B cell (primary cell): ENCODE measurements around the gene HOXC6. TPM values are rescaled to one million over a fixed set of nuclear protein-coding genes. Genes with fewer than 3 reads are reported as not detected.

Source experiments
- ATAC-seq: fragments of 200-7000 bp; cut with Tn5 transposase; one replicate; pipeline ENCODE4 v1.10.0; 2021; ENCODE audit warnings: low read depth, mild to moderate bottlenecking, moderate number of reproducible peaks, moderate library complexity
- CTCF ChIA-PET: fragments of 350-600 bp; sonication (Branson Sonifier 250); formaldehyde crosslinking; loops from one replicate; lab custom pipeline; 2021; ENCODE audit warnings: antibody characterized with exemption, inconsistent platforms; lab: Charles Lee
- POLR2A ChIA-PET: fragments of 350-600 bp; sonication (Branson Sonifier 250); formaldehyde crosslinking; loops from one replicate; lab custom pipeline; 2021; ENCODE audit warnings: antibody characterized with exemption; lab: Charles Lee
- DNase-seq: peaks from one replicate; pipeline ENCODE4 v3.0.0; 2013
- H2AFZ ChIP-seq: 2 replicates; pipeline ENCODE4 v1.6.1; 2012; ENCODE audit warnings: mild to moderate bottlenecking, low read depth, low read length; ENCODE audit not compliant: insufficient read depth, poor library complexity, severe bottlenecking
- H3K27ac ChIP-seq, 2 donors: 1 replicate in 1 of 2; 2 replicates in 1 of 2; pipeline ENCODE4 v1.5.1; 2012 to 2013; ENCODE audit warnings: low read length in 2 of 2, mild to moderate bottlenecking in 2 of 2, moderate library complexity in 1 of 2
- H3K27me3 ChIP-seq, 4 experiments: fragments of 200-600 bp in 1 of 4; sonication (generic) in 1 of 4; replicated peaks in 1 of 4; 1 replicate in 2 of 4; 2 replicates in 2 of 4; pipeline versions ENCODE4 v1.6.1 to v1.7.0; 2013 to 2016; ENCODE audit warnings: low read length in 3 of 4, mild to moderate bottlenecking in 2 of 4, mixed read lengths in 1 of 4, moderate library complexity in 1 of 4; ENCODE audit not compliant: insufficient read depth in 4 of 4, control insufficient read depth in 3 of 4; ENCODE audit errors: control extremely low read depth in 1 of 4
- H3K36me3 ChIP-seq, 2 experiments: replicated peaks in 1 of 2; 1 replicate in 1 of 2; 2 replicates in 1 of 2; pipeline versions ENCODE4 v1.6.1 to v1.7.1; 2013; ENCODE audit warnings: low read length in 1 of 2; ENCODE audit not compliant: insufficient read depth in 2 of 2, control insufficient read depth in 1 of 2; ENCODE audit errors: control extremely low read depth in 1 of 2, extremely low read depth in 1 of 2
- H3K4me1 ChIP-seq, 2 donors: fragments of 200-600 bp in 1 of 2; sonication (generic) in 1 of 2; 1 replicate in 1 of 2; 2 replicates in 1 of 2; pipeline versions ENCODE4 v1.5.1 to v1.6.1; 2013 to 2017; ENCODE audit warnings: low read length in 2 of 2; ENCODE audit not compliant: control insufficient read depth in 2 of 2, insufficient read depth in 2 of 2
- H3K4me2 ChIP-seq: replicated peaks from 2 replicates; pipeline ENCODE3; 2012; ENCODE audit warnings: mild to moderate bottlenecking, low read depth, low read length; ENCODE audit not compliant: poor library complexity, severe bottlenecking
- H3K4me3 ChIP-seq, 5 experiments: fragments of 200-600 bp in 1 of 5; sonication (generic) in 1 of 5; 1 replicate in 3 of 5; 2 replicates in 2 of 5; pipeline versions ENCODE4 v1.5.1 to v1.7.0; 2011 to 2016; ENCODE audit warnings: low read length in 4 of 5, mild to moderate bottlenecking in 4 of 5, low read depth in 2 of 5, control low read depth in 1 of 5, moderate library complexity in 1 of 5; ENCODE audit not compliant: insufficient read depth in 1 of 5; ENCODE audit errors: control extremely low read depth in 1 of 5, extremely low read depth in 1 of 5
- H3K79me2 ChIP-seq: fragments of 200-600 bp; sonication (generic); one replicate; pipeline ENCODE4 v1.6.0; 2016; ENCODE audit warnings: low read length; ENCODE audit not compliant: control insufficient read depth, insufficient read depth
- H3K9ac ChIP-seq: fragments of 200-600 bp; sonication (generic); 2 replicates; pipeline ENCODE4 v1.6.1; 2017; ENCODE audit warnings: mild to moderate bottlenecking, low read length, moderate library complexity
- H3K9me3 ChIP-seq, 3 donors: one replicate each; pipeline versions ENCODE4 v1.6.1 to v1.7.1; 2013; ENCODE audit warnings: low read length in 2 of 3; ENCODE audit not compliant: control insufficient read depth in 2 of 3, insufficient read depth in 1 of 3; ENCODE audit errors: control extremely low read depth in 1 of 3
- H4K20me1 ChIP-seq: 2 replicates; pipeline ENCODE4 v1.6.0; 2012; ENCODE audit warnings: mild to moderate bottlenecking, low read length; ENCODE audit not compliant: insufficient read depth, control insufficient read depth, poor library complexity, severe bottlenecking
- H3K27ac Mint-ChIP-seq: one replicate; pipeline ENCODE4 v1.8.0; 2021; ENCODE audit warnings: mixed read lengths
- H3K27me3 Mint-ChIP-seq: one replicate; pipeline ENCODE4 v1.8.0; 2021; ENCODE audit warnings: mixed read lengths
- H3K4me1 Mint-ChIP-seq: one replicate; pipeline ENCODE4 v1.8.0; 2021; ENCODE audit warnings: mixed read lengths
- H3K4me3 Mint-ChIP-seq: one replicate; pipeline ENCODE4 v1.8.0; 2021; ENCODE audit warnings: mixed read lengths
- H3K9me3 Mint-ChIP-seq: one replicate; pipeline ENCODE4 v1.8.0; 2022; ENCODE audit warnings: mixed read lengths; ENCODE audit not compliant: insufficient read depth
- CTCF ChIP-seq: fragments of 200-600 bp; IDR thresholded peaks from one replicate; pipeline ENCODE4 v1.8.0; 2022; ENCODE audit warnings: antibody characterized with exemption, mild to moderate bottlenecking
- EZH2 ChIP-seq: IDR thresholded peaks from 2 replicates; pipeline ENCODE4 v1.6.1; 2012; ENCODE audit warnings: borderline replicate concordance, low read depth, mild to moderate bottlenecking, moderate library complexity, low read length; ENCODE audit not compliant: insufficient read depth, poor library complexity, severe bottlenecking
- WGBS: methylation state at CpG from one replicate; pipeline ENCODE4 v1.1.5; 2013; ENCODE audit warnings: missing lambda C conversion rate; ENCODE audit not compliant: insufficient coverage; 5-methylcytosine and 5-hydroxymethylcytosine counted together
- intact Hi-C: fragments of 100-400 bp; cut with micrococcal nuclease; formaldehyde crosslinking; loops from one replicate; pipeline ENCODE4 v1.10.0; 2022
- polyA plus RNA-seq: library from polyadenylated mRNA; depleted of rRNA; stranded (reverse); fragments of >200 nt; gene quantifications from 2 replicates; pipeline ENCODE4 v1.2.3, GENCODE V29; 2012
- total RNA-seq, 2 donors: library from RNA; stranded (reverse); fragments of 120-200 nt in 1 of 2; gene quantifications; 1 replicate in 1 of 2; 2 replicates in 1 of 2; pipeline versions ENCODE4 v1.2.3 to v1.2.4, GENCODE V29; 2013 to 2022

The HOXC6 gene
- total and polyA plus RNA-seq, 2 donors (not counting 1 experiment from before 2014, with no cell fraction given), result not detected

- H3K4me3 Mint-ChIP-seq, result no peak overlapping the region
- intact Hi-C loops, result no loop called here
- WGBS, result 61% methylated on average over 2 of the region's 8 CpGs
Observed at GRCh38 chr12:54022960-54023884, 5.0 kb upstream of the HOXC6 start.

More at GRCh38 chr12:54022960-54023884, 5.0 kb upstream of the HOXC6 start:
- Histone ChIP-seq H3K27ac (no peak overlapping the region), H3K9ac (no peak overlapping the region), H2AFZ (no peak overlapping the region), H3K36me3 (no peaks in the 10 kb centered on the region), H3K27me3 (peaks cover 0 to 91% (median 74%) of the 10 kb centered on the region in 4 experiments), H3K4me2 (no peak overlapping the region), H3K9me3 (peaks cover 0 to 16% (median 0%) of the 10 kb centered on the region in 3 donors), H4K20me1 (no peaks in the 10 kb centered on the region), H3K79me2 (no peaks in the 10 kb centered on the region), H3K4me3 (no peak overlapping the region), H3K4me1 (peaks cover 6 to 20% of the 10 kb centered on the region in 2 donors)
- H3K27ac Mint-ChIP-seq, result no peak overlapping the region
- TF ChIP-seq EZH2 (no peak), CTCF (no peak)
- H3K9me3 Mint-ChIP-seq, result no peaks in the 10 kb centered on the region
- ChIA-PET CTCF (interaction anchor here (0.7 to 2.1 kb wide), 9 partner anchors 9 to 191 kb away, joined by 3 to 22 read pairs (median 5); partner anchors contain the start of gene HOXC5), POLR2A (no interaction called here)
- DNase-seq (peak; percentile 8), ATAC-seq (no peak)
- H3K27me3 Mint-ChIP-seq, result peaks cover 66% of the 10 kb centered on the region
- H3K4me1 Mint-ChIP-seq, result peaks cover 18% of the 10 kb centered on the region
